A673 (cell line): ENCODE data around the gene POLN. TPM values are rescaled to one million over a fixed set of nuclear protein-coding genes. Genes with fewer than 3 reads are reported as not detected.

Source experiments
- BruUV-seq: library from RNA; stranded (reverse); fragments of 400-500 nt; replicated peaks from 2 replicates; lab custom pipeline; 2021; lab: Mats Ljungman, UMichigan
- CTCF ChIA-PET: fragments of 300-600 bp; sonication (Branson Sonifier 250); formaldehyde crosslinking; loops from one replicate; lab custom pipeline; 2022; ENCODE audit warnings: antibody characterized with exemption; lab: Charles Lee
- POLR2A ChIA-PET: fragments of 300-600 bp; sonication (Branson Sonifier 250); formaldehyde crosslinking; loops from one replicate; lab custom pipeline; 2022; ENCODE audit warnings: antibody characterized with exemption; ENCODE audit not compliant: low non-redundant PET; lab: Charles Lee
- DNase-seq: peaks from one replicate; pipeline ENCODE4 v3.0.0-alpha.2; 2015; ENCODE audit warnings: low spot score
- H3K27ac ChIP-seq: fragments of 200-600 bp; sonication (generic); 2 replicates; pipeline ENCODE4 v1.5.1; 2016; ENCODE audit warnings: mixed run types, low read depth, mild to moderate bottlenecking, mixed read lengths, antibody characterized with exemption, low read length; ENCODE audit not compliant: poor library complexity, severe bottlenecking
- H3K27me3 ChIP-seq: fragments of 200-600 bp; sonication (generic); replicated peaks from 2 replicates; pipeline ENCODE4 v1.6.1; 2017; ENCODE audit warnings: mixed run types, low read depth, mild to moderate bottlenecking, mixed read lengths, antibody characterized with exemption, low read length; ENCODE audit not compliant: insufficient read depth, poor library complexity
- H3K36me3 ChIP-seq: fragments of 200-600 bp; sonication (generic); 2 replicates; pipeline ENCODE4 v1.6.1; 2016; ENCODE audit warnings: mixed run types, mild to moderate bottlenecking, mixed read lengths, antibody characterized with exemption, low read length; ENCODE audit not compliant: insufficient read depth, poor library complexity, severe bottlenecking
- H3K4me1 ChIP-seq: fragments of 200-600 bp; sonication (generic); 2 replicates; pipeline ENCODE4 v1.6.1; 2017; ENCODE audit warnings: mixed run types, mild to moderate bottlenecking, mixed read lengths, antibody characterized with exemption, low read length; ENCODE audit not compliant: insufficient read depth, poor library complexity, severe bottlenecking
- H3K4me3 ChIP-seq: fragments of 200-600 bp; sonication (generic); 2 replicates; pipeline ENCODE4 v1.5.1; 2016; ENCODE audit warnings: low read depth, mixed run types, mild to moderate bottlenecking, mixed read lengths, low read length; ENCODE audit not compliant: poor library complexity, severe bottlenecking
- H3K9me3 ChIP-seq: fragments of 200-600 bp; sonication (generic); 2 replicates; pipeline ENCODE4 v1.6.1; 2016; ENCODE audit warnings: mixed run types, low read depth, mild to moderate bottlenecking, mixed read lengths, antibody characterized with exemption, low read length; ENCODE audit not compliant: poor library complexity, severe bottlenecking
- EZH2 ChIP-seq: fragments of 200-600 bp; sonication (generic); IDR thresholded peaks from 2 replicates; pipeline ENCODE4 v1.6.1; 2017; ENCODE audit warnings: borderline replicate concordance, low read depth, mild to moderate bottlenecking, mixed read lengths, antibody characterized with exemption, low read length; ENCODE audit not compliant: poor library complexity, severe bottlenecking
- intact Hi-C: fragments of 100-400 bp; cut with micrococcal nuclease; formaldehyde crosslinking; loops from one replicate; pipeline ENCODE4 v1.10.0; 2022; ENCODE audit not compliant: unreplicated experiment
- total RNA-seq: library from RNA; stranded (reverse); gene quantifications from 2 replicates; pipeline ENCODE4 v1.2.3, GENCODE V29; 2021
- TF ChIP-seq, protein P1 (sequence below): fragments of 300-800, 200-600 bp; sonication (generic); conservative IDR thresholded peaks from 2 replicates; pipeline ENCODE4 v1.5.1; 2017; ENCODE audit warnings: low read depth, mild to moderate bottlenecking, antibody characterized with exemption, low read length, moderate library complexity, mixed read lengths

POLN gene
- total RNA-seq, 1 experiment from 2014 or later: 4.0 TPM

DNA sequence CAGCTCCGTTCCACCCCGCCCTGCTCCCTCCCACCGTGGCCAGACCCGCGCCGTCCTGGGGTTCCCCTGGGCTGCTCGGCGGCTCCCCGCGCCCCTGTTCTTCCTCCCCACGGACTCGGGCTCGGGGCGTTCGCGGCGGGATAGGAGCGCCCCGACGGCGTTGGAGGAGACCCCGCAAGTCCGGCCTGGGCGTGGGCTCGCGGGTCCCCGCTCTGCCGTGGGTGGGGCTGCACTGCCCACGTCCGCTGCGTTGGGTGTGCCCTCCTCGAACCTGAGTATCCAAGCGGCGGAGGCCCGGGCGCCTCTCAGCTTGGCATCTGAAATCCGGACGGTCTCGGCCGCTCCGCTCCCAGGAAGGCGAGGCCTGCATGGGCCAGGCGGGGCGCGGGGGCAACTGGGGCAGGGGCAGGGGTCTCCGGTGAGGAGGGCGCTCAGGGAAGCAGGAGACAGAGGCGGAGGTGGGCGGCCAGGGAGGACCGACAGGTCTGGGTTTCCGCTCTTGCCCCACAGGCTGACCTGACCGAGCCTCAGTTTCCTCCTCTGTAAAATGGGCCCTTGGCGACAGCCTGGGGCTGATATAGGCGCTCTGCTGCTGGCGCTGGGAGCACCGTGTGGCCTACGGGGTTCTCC is 194.8 kb downstream of the POLN start:
- peaks cover 4% of the 10 kb centered on the region for H3K27me3 ChIP-seq
- no peaks in the 10 kb centered on the region for H3K9me3 ChIP-seq
- BruUV-seq: no TSS peak
- POLR2A ChIA-PET: no interaction called here
- TF ChIP-seq EZH2: no peak
- TF ChIP-seq, protein P1, sequence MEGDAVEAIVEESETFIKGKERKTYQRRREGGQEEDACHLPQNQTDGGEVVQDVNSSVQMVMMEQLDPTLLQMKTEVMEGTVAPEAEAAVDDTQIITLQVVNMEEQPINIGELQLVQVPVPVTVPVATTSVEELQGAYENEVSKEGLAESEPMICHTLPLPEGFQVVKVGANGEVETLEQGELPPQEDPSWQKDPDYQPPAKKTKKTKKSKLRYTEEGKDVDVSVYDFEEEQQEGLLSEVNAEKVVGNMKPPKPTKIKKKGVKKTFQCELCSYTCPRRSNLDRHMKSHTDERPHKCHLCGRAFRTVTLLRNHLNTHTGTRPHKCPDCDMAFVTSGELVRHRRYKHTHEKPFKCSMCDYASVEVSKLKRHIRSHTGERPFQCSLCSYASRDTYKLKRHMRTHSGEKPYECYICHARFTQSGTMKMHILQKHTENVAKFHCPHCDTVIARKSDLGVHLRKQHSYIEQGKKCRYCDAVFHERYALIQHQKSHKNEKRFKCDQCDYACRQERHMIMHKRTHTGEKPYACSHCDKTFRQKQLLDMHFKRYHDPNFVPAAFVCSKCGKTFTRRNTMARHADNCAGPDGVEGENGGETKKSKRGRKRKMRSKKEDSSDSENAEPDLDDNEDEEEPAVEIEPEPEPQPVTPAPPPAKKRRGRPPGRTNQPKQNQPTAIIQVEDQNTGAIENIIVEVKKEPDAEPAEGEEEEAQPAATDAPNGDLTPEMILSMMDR: no peak
- H3K4me1 ChIP-seq: no peaks in the 10 kb centered on the region
- no peak overlapping the region for H3K4me3 ChIP-seq
- no peak for DNase-seq
- no peak overlapping the region for H3K27ac ChIP-seq
- intact Hi-C loops: no loop called here
- H3K36me3 ChIP-seq: no peaks in the 10 kb centered on the region
- CTCF ChIA-PET: no interaction called here

DNA sequence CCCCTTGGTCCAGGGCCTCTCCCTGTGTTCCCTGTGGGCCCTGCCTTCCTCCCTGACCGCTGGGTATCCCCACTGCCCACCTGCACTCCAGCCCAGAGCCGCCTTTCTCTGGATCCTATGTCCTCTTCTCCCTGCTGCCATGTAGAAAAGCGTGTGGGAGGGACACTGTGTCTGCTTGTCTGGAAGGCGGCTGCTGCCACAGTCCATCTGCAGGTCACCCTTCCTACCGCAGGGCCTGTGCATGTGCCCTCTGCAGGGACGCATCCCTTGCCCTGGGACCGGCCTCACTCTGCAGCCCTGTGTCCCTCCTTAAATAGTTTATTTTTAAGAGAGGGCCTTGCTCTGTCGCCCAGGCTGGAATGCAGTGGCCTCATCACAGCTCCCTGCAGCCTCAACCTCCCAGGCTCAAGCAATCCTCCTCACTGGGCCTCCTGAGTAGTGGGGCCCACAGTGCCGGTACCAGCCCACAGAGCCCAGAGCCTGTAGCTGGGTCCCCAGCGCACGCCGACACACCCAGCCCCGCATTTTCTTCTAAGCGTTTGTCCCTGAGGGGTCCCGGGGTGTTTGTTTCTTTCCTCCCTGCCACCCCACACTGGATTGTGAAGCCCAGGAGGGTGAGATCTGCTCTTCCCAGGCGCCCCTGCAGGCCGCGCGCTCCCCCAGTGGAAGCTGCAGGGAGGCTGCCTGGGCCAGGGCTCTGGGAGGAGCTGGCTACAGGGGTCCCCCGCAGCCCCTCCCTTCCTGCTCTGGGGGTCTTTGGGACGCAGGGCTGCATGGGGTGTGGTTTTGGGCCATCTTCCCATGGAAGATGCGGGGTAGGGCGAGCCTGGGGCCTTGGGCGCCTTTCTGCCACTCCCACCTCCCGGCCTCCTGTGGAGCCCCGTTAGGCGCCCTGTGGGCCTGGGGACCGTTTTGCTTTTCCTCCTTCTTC is 195.6 kb downstream of the POLN start:
- ChIA-PET POLR2A (no interaction called here), CTCF (no interaction called here)
- TF ChIP-seq, protein P1: 0 out of 2 replicates have a peak, but pooled peaks have one; percentile 17
- no peak for TF ChIP-seq EZH2

GRCh38 chr4:2045518-2045951 is 196.4 kb downstream of the POLN start:
- Histone ChIP-seq H3K4me3 (no peak overlapping the region), H3K36me3 (no peaks in the 10 kb centered on the region), H3K27me3 (peaks cover 12% of the 10 kb centered on the region), H3K27ac (no peak overlapping the region), H3K9me3 (no peaks in the 10 kb centered on the region), H3K4me1 (peaks cover 6% of the 10 kb centered on the region)
- TF ChIP-seq, protein P1: no peak
- no peak for TF ChIP-seq EZH2
- POLR2A ChIA-PET: no interaction called here
- intact Hi-C loops: no loop called here
- CTCF ChIA-PET: no interaction called here
- no TSS peak for BruUV-seq
- DNase-seq: no peak

More for the DNA sequence above, 195.6 kb downstream of the POLN start:
- H3K36me3 ChIP-seq: no peaks in the 10 kb centered on the region
- intact Hi-C loops: no loop called here
- no TSS peak for BruUV-seq
- H3K9me3 ChIP-seq: no peaks in the 10 kb centered on the region
- DNase-seq: no peak
- no peak overlapping the region for H3K27ac ChIP-seq
- H3K4me1 ChIP-seq: peaks cover 3% of the 10 kb centered on the region
- peaks cover 4% of the 10 kb centered on the region for H3K27me3 ChIP-seq
- no peak overlapping the region for H3K4me3 ChIP-seq
